LHCN-M2 (cell line): ENCODE measurements around the gene METTL8. TPM values are rescaled to one million over a fixed set of nuclear protein-coding genes. Genes with fewer than 3 reads are reported as not detected.

Experiments used
- total RNA-seq: library from RNA; depleted of rRNA; stranded (reverse); fragments of >200 nt; gene quantifications from 2 replicates; pipeline ENCODE4 v1.2.3, GENCODE V29; 2014; rRNA removed

METTL8 gene
- total RNA-seq, 1 experiment from 2014 or later: 32.1 TPM

Other genes starting within 250 kb of the METTL8 start
- gene DCAF17, start 236 bp upstream of the METTL8 start, total RNA-seq: 16.5 and 24.6 TPM in 2 replicates
- gene CYBRD1, start 88.5 kb upstream of the METTL8 start, total RNA-seq: 102 and 120 TPM in 2 replicates